Measurements from ENCODE around the gene UBE2C. TPM values are rescaled to one million over a fixed set of nuclear protein-coding genes. Genes with fewer than 3 reads are reported as not detected.

Gene UBE2C
- total and polyA plus RNA-seq, 2 of the 8 experiments (the other 6 are each of a cell fraction or from before 2014, with no cell fraction given), result 243 to 326 TPM

GRCh38 chr20:45850926-45851325 lies 38.5 kb downstream of the UBE2C start:
- no peak overlapping the region for H2AFZ ChIP-seq (ENCODE audit: low read length)
- no peak overlapping the region for H3K4me2 ChIP-seq (ENCODE audit: insufficient read depth in 1 of 2, low read depth in 2 of 2, low read length in 2 of 2)
- TF ChIP-seq RFX5 (IDR thresholded peaks at IDR 0.05; ENCODE audit: borderline replicate concordance, low read depth, low read length) (no peak), BRCA1 (IDR thresholded peaks at IDR 0.05; ENCODE audit: low read depth, low read length) (no peak), RXRA (IDR thresholded peaks at IDR 0.05; ENCODE audit: insufficient read depth, low read depth, low read length) (no peak), CBX5 (IDR thresholded peaks at IDR 0.05; ENCODE audit: low read depth, low read length) (no peak), KDM1A (IDR thresholded peaks at IDR 0.05; ENCODE audit: borderline replicate concordance, low read length) (no peak), TCF12 (IDR thresholded peaks at IDR 0.05; ENCODE audit: low read depth, low read length) (no peak), KDM5A (IDR thresholded peaks at IDR 0.05; ENCODE audit: low read length) (no peak), RNF2 (IDR thresholded peaks at IDR 0.05; ENCODE audit: borderline replicate concordance, low read depth, low read length, missing control alignments, poor library complexity, severe bottlenecking) (no peak), TAF7 (optimal IDR thresholded peaks at IDR 0.05; ENCODE audit: borderline replicate concordance, low read depth, low read length) (no peak), RBBP5 (IDR thresholded peaks at IDR 0.05; ENCODE audit: borderline replicate concordance, low read depth, low read length) (no peak), CEBPB (IDR thresholded peaks at IDR 0.05; ENCODE audit: low read depth, low read length) (no peak), JUND (IDR thresholded peaks at IDR 0.05; ENCODE audit: low read length) (no peak), EGR1 (IDR thresholded peaks at IDR 0.05; ENCODE audit: borderline replicate concordance, low read depth, low read length) (no peak), HDAC6 (IDR thresholded peaks at IDR 0.05; ENCODE audit: low read depth, low read length) (no peak)
- H2BK15ac ChIP-seq (ENCODE audit: low read length), result peak overlapping the region; percentile 40; the same call in 1 of the 2 replicates
- H3K4me3 ChIP-seq (ENCODE audit: extremely low read depth in 1 of 4, insufficient read depth in 2 of 4, low read depth in 3 of 4, low read length in 4 of 4), result no peak overlapping the region
- ChIA-PET POLR2A (ENCODE audit: partially characterized antibody) (interaction anchor here (0.6 to 9.9 kb wide), 3 partner anchors 12 to 513 kb away, joined by 3 to 178 read pairs (median 3); partner anchors contain the start of gene SNX21), CTCF (ENCODE audit: partially characterized antibody) (interaction anchor here (1.9 to 2.0 kb wide), 2 partner anchors 11 to 26 kb away, joined by 5 to 7 read pairs; no protein-coding TSS in a partner anchor)
- no peak overlapping the region for H3K14ac ChIP-seq (ENCODE audit: insufficient read length)
- H3K36me3 ChIP-seq (ENCODE audit: control insufficient read depth in 2 of 4, insufficient read depth in 4 of 4, low read length in 3 of 4), result peaks cover 0 to 32% (median 0%) of the 10 kb centered on the region in 4 experiments; a peak in 4 of 8 replicates
- no peaks in the 10 kb centered on the region for H3K27me3 ChIP-seq (replicated peaks in 1 of 4; ENCODE audit: control insufficient read depth in 3 of 4, extremely low read depth in 1 of 4, insufficient read depth in 3 of 4, low read length in 3 of 4)
- peak overlapping the region; percentile 26 for H4K91ac ChIP-seq (replicated peaks; ENCODE audit: insufficient read length, low read length)
- no peak overlapping the region for H3K56ac ChIP-seq (replicated peaks; ENCODE audit: insufficient read length, low read depth, low read length)
- H3K23ac ChIP-seq (ENCODE audit: insufficient read length), result no peak overlapping the region
- H3K9me3 ChIP-seq (ENCODE audit: insufficient read depth in 2 of 2, low read depth in 1 of 2, low read length in 1 of 2), result no peaks in the 10 kb centered on the region
- H4K20me1 ChIP-seq (replicated peaks in 1 of 2; ENCODE audit: control insufficient read depth in 1 of 2, insufficient read depth in 2 of 2, low read length in 2 of 2), result no peaks in the 10 kb centered on the region
- H3K4me1 ChIP-seq (replicated peaks in 1 of 4; ENCODE audit: control insufficient read depth in 3 of 4, insufficient read depth in 4 of 4, low read length in 3 of 4), result peaks cover 4 to 16% (median 12%) of the 10 kb centered on the region in 4 experiments
- peak overlapping the region; percentile 80; the same call in 1 of the 2 replicates for H2AK5ac ChIP-seq (ENCODE audit: low read depth, low read length)
- peaks cover 0 to 13% of the 10 kb centered on the region in 2 experiments; a peak in 2 of 4 replicates for H3K79me2 ChIP-seq (ENCODE audit: control insufficient read depth in 1 of 2, insufficient read depth in 2 of 2, low read length in 2 of 2)
- H2BK120ac ChIP-seq (replicated peaks; ENCODE audit: low read depth, low read length), result peak overlapping the region; percentile 19
- H2BK12ac ChIP-seq (ENCODE audit: low read depth, low read length), result peak overlapping the region; percentile 62
- H4K8ac ChIP-seq (ENCODE audit: extremely low read depth, insufficient read depth, low read length), result no peak overlapping the region
- no peak overlapping the region for H3K4ac ChIP-seq (replicated peaks; ENCODE audit: insufficient read length, low read depth, low read length)
- H3K23me2 ChIP-seq (ENCODE audit: low read depth, low read length), result no peaks in the 10 kb centered on the region
- H2BK5ac ChIP-seq (ENCODE audit: low read depth, low read length), result peak overlapping the region; percentile 74; the same call in 1 of the 2 replicates
- H3K27ac ChIP-seq (ENCODE audit: low read depth, low read length), result no peak overlapping the region
- WGBS, 2 experiments (ENCODE audit: extremely low coverage in 1 of 2, insufficient coverage in 1 of 2, insufficient read length in 1 of 2, insufficient replicate concordance in 2 of 2, low coverage in 1 of 2, low lambda C conversion rate in 2 of 2, missing lambda C conversion rate in 1 of 2), result 91% methylated on average over 1 of the region's 1 CpG; no CpG with 5 or more reads in 1 of the 2 experiments
- H2BK20ac ChIP-seq (ENCODE audit: low read length), result peak overlapping the region; percentile 57; the same call in 1 of the 2 replicates
- H3K18ac ChIP-seq (ENCODE audit: extremely low read depth, low read length), result no peak overlapping the region
- FAIRE-seq (no peak), DNase-seq (ENCODE audit: low read depth in 1 of 2, low spot score in 2 of 2) (no peak)
- no peaks in the 10 kb centered on the region for H3K79me1 ChIP-seq (ENCODE audit: low read depth, low read length)
- H4K5ac ChIP-seq (ENCODE audit: insufficient read length, low read depth, low read length), result no peak overlapping the region
- H3K9ac ChIP-seq (replicated peaks in 1 of 4; ENCODE audit: extremely low read depth in 1 of 4, low read depth in 3 of 4, low read length in 3 of 4), result no peak overlapping the region

Measured in H1 (cell line).